B cell (primary cell): Measurements from ENCODE around the gene TRPV2.

ENCODE experiments used
- CTCF ChIP-seq: fragments of 200-600 bp; IDR thresholded peaks from one replicate; pipeline ENCODE4 v1.8.0; 2022; ENCODE audit warnings: antibody characterized with exemption, mild to moderate bottlenecking
- EZH2 ChIP-seq: IDR thresholded peaks from 2 replicates; pipeline ENCODE4 v1.6.1; 2012; ENCODE audit warnings: borderline replicate concordance, low read depth, mild to moderate bottlenecking, moderate library complexity, low read length; ENCODE audit not compliant: insufficient read depth, poor library complexity, severe bottlenecking

- no peak for TF ChIP-seq CTCF
- no peak for TF ChIP-seq EZH2
Measured at GRCh38 chr17:16468428-16468992, 53.1 kb downstream of the TRPV2 start.
